ENCODE data around the gene ELMO1. TPM values are rescaled to one million over a fixed set of nuclear protein-coding genes. Genes with fewer than 3 reads are reported as not detected.

ELMO1 gene
- total RNA-seq, 1 experiment from 2014 or later = not detected

Other genes starting within 250 kb of the ELMO1 start
- gene GPR141, start 234.9 kb upstream of the ELMO1 start, total RNA-seq (2014; rRNA removed; shearing (Covaris generic); ENCODE audit: low replicate concordance) = not detected in 2 replicates